Stomach (tissue), 4 donors: Measurements from ENCODE around the gene RBM46.
A peak's percentile ranks its signal among the peaks of the same experiment; 100 is the strongest.

Experiments
- POLR2A ChIP-seq, 4 donors: fragments of 450-650 bp; IDR thresholded peaks; one replicate each; pipeline ENCODE4 v1.6.1; 2016; ENCODE audit warnings: antibody characterized with exemption in 4 of 4, control low read depth in 2 of 4, mild to moderate bottlenecking in 1 of 4, moderate library complexity in 1 of 4
- TF ChIP-seq, protein P1 (sequence below), 7 experiments: fragments of 450-650 bp in 4 of 7; fragments of 200-600 bp in 3 of 7; sonication (generic) in 3 of 7; IDR thresholded peaks; one replicate each; pipeline ENCODE4 v1.5.1; 2016 to 2019; ENCODE audit warnings: antibody characterized with exemption in 7 of 7, control low read depth in 2 of 7, mild to moderate bottlenecking in 1 of 7

DNA sequence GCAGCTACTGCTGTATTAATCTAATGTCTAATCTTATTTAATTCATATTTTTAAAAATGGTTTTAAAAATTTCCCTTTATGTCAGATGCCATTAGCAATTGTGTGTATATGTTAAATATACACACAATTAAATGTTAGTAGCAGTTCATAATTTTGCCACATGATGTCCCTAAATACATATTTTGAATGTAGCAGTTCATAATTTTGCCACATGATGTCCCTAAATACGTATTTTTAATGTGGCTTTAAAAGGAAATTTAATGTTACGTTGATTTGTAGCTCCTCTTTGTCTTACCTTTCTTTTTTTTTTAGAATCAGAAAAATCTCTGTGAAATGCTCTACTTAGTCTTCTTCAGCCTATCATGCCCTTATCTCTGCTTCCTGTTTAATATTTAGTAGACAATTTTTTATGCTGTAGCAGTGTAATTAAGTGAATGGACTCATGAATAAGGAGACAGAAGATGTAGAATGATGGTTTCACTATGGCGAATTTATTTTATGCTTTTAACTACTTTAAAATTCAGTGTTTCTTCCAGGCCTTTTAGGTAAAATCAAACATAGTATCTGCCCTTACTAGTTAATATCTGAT, 26.1 kb downstream of the RBM46 start:
- TF ChIP-seq, protein P1, sequence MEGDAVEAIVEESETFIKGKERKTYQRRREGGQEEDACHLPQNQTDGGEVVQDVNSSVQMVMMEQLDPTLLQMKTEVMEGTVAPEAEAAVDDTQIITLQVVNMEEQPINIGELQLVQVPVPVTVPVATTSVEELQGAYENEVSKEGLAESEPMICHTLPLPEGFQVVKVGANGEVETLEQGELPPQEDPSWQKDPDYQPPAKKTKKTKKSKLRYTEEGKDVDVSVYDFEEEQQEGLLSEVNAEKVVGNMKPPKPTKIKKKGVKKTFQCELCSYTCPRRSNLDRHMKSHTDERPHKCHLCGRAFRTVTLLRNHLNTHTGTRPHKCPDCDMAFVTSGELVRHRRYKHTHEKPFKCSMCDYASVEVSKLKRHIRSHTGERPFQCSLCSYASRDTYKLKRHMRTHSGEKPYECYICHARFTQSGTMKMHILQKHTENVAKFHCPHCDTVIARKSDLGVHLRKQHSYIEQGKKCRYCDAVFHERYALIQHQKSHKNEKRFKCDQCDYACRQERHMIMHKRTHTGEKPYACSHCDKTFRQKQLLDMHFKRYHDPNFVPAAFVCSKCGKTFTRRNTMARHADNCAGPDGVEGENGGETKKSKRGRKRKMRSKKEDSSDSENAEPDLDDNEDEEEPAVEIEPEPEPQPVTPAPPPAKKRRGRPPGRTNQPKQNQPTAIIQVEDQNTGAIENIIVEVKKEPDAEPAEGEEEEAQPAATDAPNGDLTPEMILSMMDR (IDR thresholded peaks at IDR 0.05) = peak in 5 of 7 experiments; percentile 27 to 64 (median 50)
- no peak for TF ChIP-seq POLR2A (IDR thresholded peaks at IDR 0.05)
